Heart left ventricle (tissue), 13 donors: ENCODE results near the gene EFNA2.

ENCODE experiments used
- POLR2A ChIP-seq, 2 donors: fragments of 450-650 bp; IDR thresholded peaks; one replicate each; pipeline ENCODE4 v1.6.1; 2017; ENCODE audit warnings: antibody characterized with exemption in 2 of 2, mild to moderate bottlenecking in 2 of 2, moderate library complexity in 2 of 2
- TF ChIP-seq, protein P1 (sequence below), 12 donors: fragments of 200-600 bp; sonication (generic) in 4 of 12; IDR thresholded peaks; one replicate each; pipeline versions ENCODE4 v1.5.0 to v1.8.0; 2018 to 2022; ENCODE audit warnings: antibody characterized with exemption in 12 of 12, mild to moderate bottlenecking in 5 of 12
- donor health status: ischemic (EF 13 %, LVEDD 7.1; RV severe dilation, severe dysfunction).
- donor health status: DM: no; HTN: yes; CAD: no.
- donor health status: DM: no; HTN: no; CAD: no.
- donor health status: ischemic (EF 25% LVEDD 6.9; RV normal size, moderate dysfunction).
- donor health status: ischemic (EF 25% LVEDD 5.7; RV mildly dilated, moderate dysfunction).
- donor health status: ischemic (EF 35%, LVEDD 5.7; RV mildly dilated, moderate dysfunction).
- donor health status: nonischemic (EF 11% LVEDD 7.7; RV severe dilation, severe dysfunction).
- donor health status: DM: yes; HTN: yes; CAD: no.
- donor health status: PGD.
- donor health status: ischemic (EF 29% LVEDD 5.4; RV normal size, mild dysfunction).
- donor health status: nonischemic (EF 23%, LVEDD 6.1; RV moderate dilation, normal function).

DNA sequence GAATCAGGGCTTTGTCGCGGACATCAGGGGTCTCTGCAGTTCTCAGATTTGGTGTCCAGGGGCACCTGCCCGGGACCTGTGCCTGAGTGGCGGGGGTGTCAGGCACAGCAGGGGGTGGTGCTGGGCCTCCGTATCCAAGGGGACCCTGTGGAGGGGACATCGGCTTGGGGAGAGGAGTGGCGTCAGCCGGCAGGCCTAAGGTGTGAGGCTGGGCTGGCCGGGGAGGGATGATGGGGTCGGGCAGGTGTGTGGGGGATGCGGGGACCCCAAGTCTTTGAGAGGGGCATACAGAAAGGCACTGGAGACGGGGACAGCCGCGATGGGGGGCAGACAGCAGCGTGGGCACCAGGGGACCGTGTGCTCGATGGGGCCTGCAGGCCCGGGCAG is 2.5 kb downstream of the EFNA2 start:
- TF ChIP-seq, protein P1, sequence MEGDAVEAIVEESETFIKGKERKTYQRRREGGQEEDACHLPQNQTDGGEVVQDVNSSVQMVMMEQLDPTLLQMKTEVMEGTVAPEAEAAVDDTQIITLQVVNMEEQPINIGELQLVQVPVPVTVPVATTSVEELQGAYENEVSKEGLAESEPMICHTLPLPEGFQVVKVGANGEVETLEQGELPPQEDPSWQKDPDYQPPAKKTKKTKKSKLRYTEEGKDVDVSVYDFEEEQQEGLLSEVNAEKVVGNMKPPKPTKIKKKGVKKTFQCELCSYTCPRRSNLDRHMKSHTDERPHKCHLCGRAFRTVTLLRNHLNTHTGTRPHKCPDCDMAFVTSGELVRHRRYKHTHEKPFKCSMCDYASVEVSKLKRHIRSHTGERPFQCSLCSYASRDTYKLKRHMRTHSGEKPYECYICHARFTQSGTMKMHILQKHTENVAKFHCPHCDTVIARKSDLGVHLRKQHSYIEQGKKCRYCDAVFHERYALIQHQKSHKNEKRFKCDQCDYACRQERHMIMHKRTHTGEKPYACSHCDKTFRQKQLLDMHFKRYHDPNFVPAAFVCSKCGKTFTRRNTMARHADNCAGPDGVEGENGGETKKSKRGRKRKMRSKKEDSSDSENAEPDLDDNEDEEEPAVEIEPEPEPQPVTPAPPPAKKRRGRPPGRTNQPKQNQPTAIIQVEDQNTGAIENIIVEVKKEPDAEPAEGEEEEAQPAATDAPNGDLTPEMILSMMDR (IDR thresholded peaks at IDR 0.05): no peak
- TF ChIP-seq POLR2A (IDR thresholded peaks at IDR 0.05): no peak
